Measurements from ENCODE around the gene CCDC192. TPM values are rescaled to one million over a fixed set of nuclear protein-coding genes. Genes with fewer than 3 reads are reported as not detected.
"Not testable (repeated sequence)": the region's sequence is repeated elsewhere in the genome, so short reads cannot be mapped to it uniquely, and the experiment has no call there.

CCDC192 gene
- total RNA-seq, 1 experiment from 2014 or later, result 0.24 TPM

- Histone ChIP-seq H3K36me3 (replicated peaks; ENCODE audit: control insufficient read depth, insufficient read depth, low read length) (no peaks in the 10 kb centered on the region), H3K4me3 (ENCODE audit: insufficient read depth, low read depth, low read length) (no peak overlapping the region)
Observed at GRCh38 chr5:127827451-127827850, 124.3 kb downstream of the CCDC192 start.

GRCh38 chr5:127830157-127830556, 127.0 kb downstream of the CCDC192 start:
- no peaks in the 10 kb centered on the region for H3K27me3 ChIP-seq (ENCODE audit: control insufficient read depth, insufficient read depth, low read length)
- no peak overlapping the region for H3K4me3 ChIP-seq (ENCODE audit: insufficient read depth, low read depth, low read length)
- no peak for DNase-seq
- H3K36me3 ChIP-seq (replicated peaks; ENCODE audit: control insufficient read depth, insufficient read depth, low read length), result no peaks in the 10 kb centered on the region

More at GRCh38 chr5:127827451-127827850, 124.3 kb downstream of the CCDC192 start:
- no peaks in the 10 kb centered on the region for H3K27me3 ChIP-seq (ENCODE audit: control insufficient read depth, insufficient read depth, low read length)
- no peak for DNase-seq

- Histone ChIP-seq H3K27me3 (ENCODE audit: control insufficient read depth, insufficient read depth, low read length) (no peaks in the 10 kb centered on the region), H3K4me3 (ENCODE audit: insufficient read depth, low read depth, low read length) (no peak overlapping the region), H3K36me3 (replicated peaks; ENCODE audit: control insufficient read depth, insufficient read depth, low read length) (no peaks in the 10 kb centered on the region)
- no peak for DNase-seq
Observed at GRCh38 chr5:127830829-127831598, 127.8 kb downstream of the CCDC192 start.

- no peaks in the 10 kb centered on the region for H3K27me3 ChIP-seq (ENCODE audit: control insufficient read depth, insufficient read depth, low read length)
- no peak for DNase-seq
- H3K36me3 ChIP-seq (replicated peaks; ENCODE audit: control insufficient read depth, insufficient read depth, low read length), result no peaks in the 10 kb centered on the region
- H3K4me3 ChIP-seq (ENCODE audit: insufficient read depth, low read depth, low read length), result no peak overlapping the region
Observed at GRCh38 chr5:127832067-127832466, 128.9 kb downstream of the CCDC192 start.

- Histone ChIP-seq H3K36me3 (replicated peaks; ENCODE audit: control insufficient read depth, insufficient read depth, low read length) (no peaks in the 10 kb centered on the region), H3K27me3 (ENCODE audit: control insufficient read depth, insufficient read depth, low read length) (no peaks in the 10 kb centered on the region), H3K4me3 (ENCODE audit: insufficient read depth, low read depth, low read length) (no peak overlapping the region)
- no peak for DNase-seq
Observed at GRCh38 chr5:127834094-127834531, 130.9 kb downstream of the CCDC192 start.

- no peak for DNase-seq
- no peaks in the 10 kb centered on the region for H3K36me3 ChIP-seq (replicated peaks; ENCODE audit: control insufficient read depth, insufficient read depth, low read length)
- no peak overlapping the region for H3K4me3 ChIP-seq (ENCODE audit: insufficient read depth, low read depth, low read length)
- H3K27me3 ChIP-seq (ENCODE audit: control insufficient read depth, insufficient read depth, low read length), result no peaks in the 10 kb centered on the region
Observed at GRCh38 chr5:127834554-127834953, 131.4 kb downstream of the CCDC192 start.

- no peaks in the 10 kb centered on the region for H3K27me3 ChIP-seq (ENCODE audit: control insufficient read depth, insufficient read depth, low read length)
- peak; percentile 6 for DNase-seq
- H3K4me3 ChIP-seq (ENCODE audit: insufficient read depth, low read depth, low read length), result no peak overlapping the region
- H3K36me3 ChIP-seq (replicated peaks; ENCODE audit: control insufficient read depth, insufficient read depth, low read length), result no peaks in the 10 kb centered on the region
Observed at GRCh38 chr5:127838661-127839060, 135.5 kb downstream of the CCDC192 start.

- no peaks in the 10 kb centered on the region for H3K36me3 ChIP-seq (replicated peaks; ENCODE audit: control insufficient read depth, insufficient read depth, low read length)
- DNase-seq, result no peak
- no peaks in the 10 kb centered on the region for H3K27me3 ChIP-seq (ENCODE audit: control insufficient read depth, insufficient read depth, low read length)
Observed at GRCh38 chr5:127839072-127839471, 135.9 kb downstream of the CCDC192 start.

GRCh38 chr5:127839496-127840197, 136.5 kb downstream of the CCDC192 start:
- DNase-seq, result no peak
- Histone ChIP-seq H3K4me3 (ENCODE audit: insufficient read depth, low read depth, low read length) (no peak overlapping the region), H3K27me3 (ENCODE audit: control insufficient read depth, insufficient read depth, low read length) (no peaks in the 10 kb centered on the region), H3K36me3 (replicated peaks; ENCODE audit: control insufficient read depth, insufficient read depth, low read length) (no peaks in the 10 kb centered on the region)

More at GRCh38 chr5:127839072-127839471, 135.9 kb downstream of the CCDC192 start:
- no peak overlapping the region for H3K4me3 ChIP-seq (ENCODE audit: insufficient read depth, low read depth, low read length)

- Histone ChIP-seq H3K4me3 (ENCODE audit: insufficient read depth, low read depth, low read length) (no peak overlapping the region), H3K36me3 (replicated peaks; ENCODE audit: control insufficient read depth, insufficient read depth, low read length) (no peaks in the 10 kb centered on the region), H3K27me3 (ENCODE audit: control insufficient read depth, insufficient read depth, low read length) (no peaks in the 10 kb centered on the region)
- DNase-seq, result no peak
Observed at GRCh38 chr5:127840198-127840524, 137.0 kb downstream of the CCDC192 start.

GRCh38 chr5:127840809-127841208, 137.6 kb downstream of the CCDC192 start:
- H3K36me3 ChIP-seq (replicated peaks; ENCODE audit: control insufficient read depth, insufficient read depth, low read length), result no peaks in the 10 kb centered on the region
- H3K27me3 ChIP-seq (ENCODE audit: control insufficient read depth, insufficient read depth, low read length), result no peaks in the 10 kb centered on the region
- H3K4me3 ChIP-seq (ENCODE audit: insufficient read depth, low read depth, low read length), result no peak overlapping the region
- DNase-seq, result no peak

GRCh38 chr5:127844581-127845021, 141.4 kb downstream of the CCDC192 start:
- Histone ChIP-seq H3K27me3 (ENCODE audit: control insufficient read depth, insufficient read depth, low read length) (no peaks in the 10 kb centered on the region), H3K4me3 (ENCODE audit: insufficient read depth, low read depth, low read length) (no peak overlapping the region), H3K36me3 (replicated peaks; ENCODE audit: control insufficient read depth, insufficient read depth, low read length) (no peaks in the 10 kb centered on the region)
- peak; percentile 8 for DNase-seq

GRCh38 chr5:127846884-127847283, 143.7 kb downstream of the CCDC192 start:
- H3K27me3 ChIP-seq (ENCODE audit: control insufficient read depth, insufficient read depth, low read length), result no peaks in the 10 kb centered on the region
- H3K4me3 ChIP-seq (ENCODE audit: insufficient read depth, low read depth, low read length), result no peak overlapping the region
- no peaks in the 10 kb centered on the region for H3K36me3 ChIP-seq (replicated peaks; ENCODE audit: control insufficient read depth, insufficient read depth, low read length)
- no peak for DNase-seq

- not testable (repeated sequence) for DNase-seq; H3K4me3 ChIP-seq (ENCODE audit: insufficient read depth, low read depth, low read length); H3K36me3 ChIP-seq (replicated peaks; ENCODE audit: control insufficient read depth, insufficient read depth, low read length); H3K27me3 ChIP-seq (ENCODE audit: control insufficient read depth, insufficient read depth, low read length)
Observed at GRCh38 chr5:127847641-127848040, 144.4 kb downstream of the CCDC192 start.

GRCh38 chr5:127848098-127848497, 144.9 kb downstream of the CCDC192 start:
- no peak for DNase-seq
- Histone ChIP-seq H3K27me3 (ENCODE audit: control insufficient read depth, insufficient read depth, low read length) (no peaks in the 10 kb centered on the region), H3K36me3 (replicated peaks; ENCODE audit: control insufficient read depth, insufficient read depth, low read length) (no peaks in the 10 kb centered on the region)

More at GRCh38 chr5:127848098-127848497, 144.9 kb downstream of the CCDC192 start:
- H3K4me3 ChIP-seq (ENCODE audit: insufficient read depth, low read depth, low read length), result no peak overlapping the region
